Activated T-helper 1 cell treated with Interleukin-2 at 50 U/mL for 16 hours (primary cell): ENCODE results near the gene ATG7.

Experiments used
- DNase-seq: peaks from one replicate; pipeline ENCODE4 v3.0.0-alpha.2; 2020; ENCODE audit warnings: low read depth

ATG7 gene

GRCh38 chr3:11554666-11555065, 282.5 kb downstream of the ATG7 start:
- no peak for DNase-seq

GRCh38 chr3:11555211-11555782, 283.1 kb downstream of the ATG7 start:
- DNase-seq = no peak

DNA sequence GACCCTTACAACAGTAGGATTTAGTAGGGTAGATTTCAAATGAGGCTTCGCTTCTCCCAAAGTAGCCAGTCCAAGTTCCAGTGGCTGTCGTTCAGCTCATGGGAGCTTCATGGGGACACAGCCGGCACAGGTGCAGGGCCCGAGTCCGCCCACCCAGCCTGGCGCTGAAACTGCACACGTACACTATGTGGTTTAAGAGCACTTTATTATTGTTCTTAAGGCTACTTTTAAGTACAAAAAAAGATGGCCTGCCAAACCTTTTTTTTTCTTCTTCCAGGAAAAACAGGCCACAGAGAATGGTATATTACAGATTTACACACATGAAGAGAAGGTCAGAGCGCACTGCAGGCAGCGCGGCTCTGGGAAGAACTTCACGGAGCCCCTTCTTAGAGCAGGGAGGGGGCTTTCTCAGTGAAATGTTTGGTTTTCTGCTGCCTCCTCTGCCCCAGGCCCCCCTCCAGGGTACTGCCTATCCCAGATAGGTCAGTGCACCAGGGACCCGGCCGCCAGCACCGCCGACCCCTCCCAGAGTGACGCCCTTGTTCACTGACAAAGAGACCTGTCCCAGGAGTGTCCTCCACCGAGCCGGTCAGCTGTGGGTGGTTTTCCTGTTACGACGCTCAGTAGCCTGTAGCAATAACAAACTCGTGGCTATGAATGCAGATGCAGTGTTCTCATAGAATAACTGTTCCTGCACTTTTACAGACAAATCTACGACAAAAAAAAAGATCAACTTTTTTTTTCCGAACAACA, 283.9 kb downstream of the ATG7 start:
- no peak for DNase-seq

DNA sequence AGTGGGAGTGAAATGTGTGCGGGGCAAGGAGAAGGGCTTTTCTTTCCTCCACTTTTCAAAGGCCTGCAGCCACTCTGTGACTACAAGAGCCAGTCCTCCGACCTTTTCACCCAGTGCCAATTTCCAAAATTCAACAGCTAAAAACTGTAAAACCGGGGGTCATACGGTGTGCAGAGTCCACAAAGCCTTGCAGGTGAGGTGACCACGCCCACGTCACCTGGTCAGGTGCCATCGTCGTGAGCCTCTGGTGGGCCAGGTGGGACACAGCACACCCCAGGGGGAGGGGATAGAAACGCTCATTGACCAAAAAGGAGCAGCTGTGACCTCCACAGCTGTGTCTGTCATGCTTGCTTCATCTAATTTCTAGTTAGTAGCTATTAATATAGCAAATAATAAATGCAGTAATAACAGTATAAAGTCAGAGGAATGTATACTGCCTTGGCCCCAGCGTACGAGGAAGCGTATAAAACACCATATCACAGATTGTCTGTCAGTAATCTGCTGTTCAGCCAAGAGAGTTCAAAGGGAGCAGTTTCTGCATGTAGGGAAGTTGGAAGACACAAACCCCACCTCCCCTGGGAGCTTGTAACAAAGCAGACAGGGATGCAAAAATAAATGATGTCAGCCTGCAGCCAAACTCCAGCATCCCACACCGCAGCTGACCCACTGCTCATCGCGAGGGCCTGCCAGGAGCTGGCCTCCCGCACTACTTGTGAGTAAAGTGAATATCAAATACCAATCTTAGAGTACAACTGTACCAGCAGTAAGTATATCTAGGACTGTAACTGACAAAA, 284.9 kb downstream of the ATG7 start:
- DNase-seq = no peak

DNA sequence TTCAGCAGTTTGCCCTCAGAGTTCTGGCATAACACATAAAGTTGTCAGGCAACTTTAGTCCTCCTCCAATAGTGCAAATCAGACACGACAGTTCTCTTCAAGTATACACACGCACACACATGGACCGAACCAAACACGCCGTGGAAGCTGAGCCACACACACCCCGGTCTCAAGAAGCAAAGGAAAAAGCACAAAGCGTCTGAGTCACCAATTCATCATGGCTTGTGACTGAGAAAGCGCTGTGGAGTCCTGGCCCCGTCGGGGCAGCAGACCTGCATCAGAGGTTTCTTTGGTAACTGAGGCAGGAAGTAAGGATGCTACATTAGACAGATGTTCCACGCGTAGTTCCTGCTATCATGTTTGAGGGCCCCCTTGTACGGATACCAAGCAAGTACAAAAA, 285.8 kb downstream of the ATG7 start:
- no peak for DNase-seq

DNA sequence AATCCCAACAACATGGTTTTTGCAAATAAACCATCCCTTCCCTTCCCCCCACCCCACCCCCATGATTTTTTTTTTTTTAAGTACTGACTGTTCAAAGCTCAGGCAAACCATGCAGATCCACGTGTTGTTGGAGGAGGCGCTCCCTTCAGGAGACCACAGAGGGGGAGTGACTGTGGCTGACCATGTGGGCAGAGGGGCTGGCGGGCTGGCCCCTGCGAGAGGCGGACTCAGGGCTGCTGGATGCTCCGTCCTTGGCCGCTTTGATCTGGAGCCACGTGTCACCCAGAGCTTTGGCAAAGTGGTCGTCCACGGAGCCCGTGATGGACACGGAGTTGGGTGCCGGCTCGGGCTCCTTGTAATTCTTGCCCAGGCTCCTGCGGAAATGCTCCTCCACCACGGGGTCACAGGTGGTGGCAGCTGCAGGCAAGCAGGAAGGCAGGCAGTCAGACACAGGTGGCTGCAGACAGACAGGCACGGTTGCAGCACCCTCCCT, 286.3 kb downstream of the ATG7 start:
- no peak for DNase-seq

GRCh38 chr3:11558918-11559815, 287.0 kb downstream of the ATG7 start:
- DNase-seq = no peak

- DNase-seq = no peak
Observed at GRCh38 chr3:11559816-11560633, 287.8 kb downstream of the ATG7 start.

DNA sequence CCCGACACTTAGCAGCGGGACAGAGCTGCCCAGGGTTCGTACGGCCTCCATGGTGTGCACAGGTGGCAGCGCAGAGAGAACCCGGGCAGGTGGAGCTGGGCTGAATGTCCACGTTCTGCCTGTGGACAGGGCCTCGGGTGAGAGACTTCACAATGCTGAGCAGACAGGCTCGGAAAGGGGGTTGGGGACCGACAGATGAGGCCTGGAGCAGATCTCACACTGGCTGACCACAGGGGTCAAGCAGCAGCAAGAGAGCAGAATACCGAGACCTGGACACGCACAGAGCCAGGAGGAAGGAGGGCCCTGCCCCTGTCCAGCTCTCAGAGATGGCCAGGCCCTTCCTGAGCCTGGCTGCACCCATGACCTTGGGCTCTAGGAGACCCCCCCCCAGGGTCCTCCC, 288.5 kb downstream of the ATG7 start:
- no peak for DNase-seq

DNA sequence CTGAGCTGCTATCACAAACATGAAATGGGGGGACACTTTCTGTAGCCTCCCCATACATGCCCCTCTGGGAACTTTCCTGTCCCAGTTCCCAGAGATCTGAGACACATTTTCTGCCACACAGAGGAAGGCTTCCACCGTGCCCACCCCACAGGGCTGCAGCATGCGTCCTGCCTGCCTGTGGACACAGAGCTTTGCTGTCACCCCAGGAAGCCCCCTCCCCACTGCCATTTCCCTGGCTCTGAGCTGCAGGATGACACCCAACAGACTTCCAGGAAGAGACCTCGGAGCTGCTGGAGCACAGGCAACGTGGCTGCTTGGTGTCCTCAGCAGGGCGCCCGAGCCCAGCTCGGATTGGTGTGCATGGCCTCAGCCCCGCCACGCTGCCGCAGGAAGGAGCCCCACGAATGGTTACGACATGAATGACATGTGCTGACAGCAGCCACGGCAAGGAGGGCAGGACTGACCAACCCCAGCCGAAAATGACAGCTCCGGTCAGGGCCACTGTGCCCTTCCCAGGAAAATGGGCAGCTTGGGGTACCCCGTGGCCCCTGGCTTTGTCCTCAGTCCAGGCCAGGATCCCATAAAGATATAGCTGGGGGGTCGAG, 290.2 kb downstream of the ATG7 start:
- DNase-seq = no peak

DNA sequence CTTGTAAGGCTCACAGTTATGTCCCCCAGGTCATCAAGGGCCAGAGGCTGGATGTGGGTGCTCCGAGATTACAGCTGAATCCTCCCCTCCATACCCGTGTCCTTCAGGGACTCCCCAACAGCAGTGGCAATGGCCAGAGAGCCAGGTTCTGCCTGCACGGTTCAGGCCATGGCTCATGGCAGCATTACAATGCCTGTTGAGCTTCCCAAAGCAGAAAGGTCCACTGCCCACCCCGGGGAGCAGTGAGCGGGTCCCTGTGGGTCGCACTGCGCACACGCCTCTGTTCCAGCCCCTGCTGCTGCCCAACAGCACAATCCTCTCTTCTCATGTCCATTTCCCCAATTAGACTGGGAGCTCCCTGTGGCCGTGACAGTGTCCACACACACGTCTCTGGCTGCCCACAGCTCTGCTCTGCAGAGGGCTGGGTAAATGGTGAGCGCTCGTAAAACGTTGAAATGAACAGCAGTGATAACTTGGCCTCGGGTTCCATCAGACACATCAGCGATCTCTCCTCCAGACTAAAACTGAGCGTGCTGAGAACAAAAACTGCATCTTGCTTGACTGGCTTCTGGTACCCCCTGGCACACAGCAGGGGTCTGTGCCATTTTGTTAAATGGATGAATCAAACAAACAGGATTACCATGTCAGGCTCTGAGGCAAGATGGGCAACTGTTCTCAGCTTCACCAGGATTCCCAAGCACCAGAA, 291.1 kb downstream of the ATG7 start:
- DNase-seq = no peak

DNA sequence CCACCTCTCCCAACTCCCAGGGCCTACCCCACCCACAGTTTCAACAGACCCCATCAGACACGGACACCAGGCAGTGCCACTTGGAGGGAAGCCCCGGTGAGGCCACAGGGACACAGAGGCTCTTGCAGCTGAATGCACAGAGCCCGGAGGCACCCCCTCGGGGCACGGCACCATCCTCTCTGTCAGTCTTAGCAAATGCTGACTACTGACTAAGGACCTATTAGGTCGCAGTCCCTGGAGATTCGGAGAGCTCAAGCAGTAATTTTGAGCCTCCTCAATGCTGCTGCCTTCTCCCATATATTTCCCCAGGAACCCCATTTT, 291.6 kb downstream of the ATG7 start:
- DNase-seq = no peak

DNA sequence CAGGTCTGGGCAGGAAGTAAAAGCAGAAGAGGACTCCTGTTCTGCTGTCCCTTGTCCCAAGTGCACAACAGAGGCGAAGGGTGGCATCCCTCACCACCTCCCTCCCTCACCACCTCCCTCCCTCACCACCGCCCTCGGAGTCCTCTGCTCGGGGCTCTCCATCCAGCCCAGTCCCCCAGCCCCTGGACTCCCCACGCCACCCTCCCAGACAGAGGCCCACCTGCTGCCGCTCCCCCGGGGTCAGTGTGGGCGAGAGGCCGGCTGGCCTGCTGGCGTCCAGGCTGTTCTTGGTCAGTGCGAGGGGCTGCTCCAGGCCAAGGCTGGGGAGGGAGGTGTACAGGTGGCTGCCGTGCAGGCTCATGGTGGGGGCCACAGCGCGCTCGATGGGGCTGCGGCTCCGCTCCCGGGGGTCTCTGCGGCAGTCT, 292.4 kb downstream of the ATG7 start:
- no peak for DNase-seq

DNA sequence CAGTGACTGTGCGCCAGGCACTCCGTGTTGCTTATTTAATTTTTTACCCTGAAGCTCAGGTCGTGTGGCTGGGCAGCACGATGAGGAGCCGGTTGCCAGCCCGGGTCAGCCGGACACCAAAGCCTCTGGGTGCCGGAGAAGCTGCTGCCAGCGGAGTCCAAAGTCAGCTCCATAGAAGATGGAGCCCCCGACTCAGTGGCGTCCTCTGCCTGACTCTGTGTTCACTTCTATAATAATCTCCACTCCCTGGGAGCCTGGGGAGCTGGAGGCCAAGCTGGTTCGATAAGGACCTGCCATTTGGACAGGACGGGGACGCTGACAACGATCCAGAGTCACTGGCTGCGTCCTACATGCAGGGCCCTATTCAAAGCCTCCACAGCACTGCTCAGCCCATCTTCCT, 292.9 kb downstream of the ATG7 start:
- no peak for DNase-seq

GRCh38 chr3:11565492-11565891, 293.3 kb downstream of the ATG7 start:
- no peak for DNase-seq

- DNase-seq = no peak
Observed at GRCh38 chr3:11565932-11566331, 293.7 kb downstream of the ATG7 start.

- DNase-seq = no peak
Observed at GRCh38 chr3:11566478-11566877, 294.3 kb downstream of the ATG7 start.

- DNase-seq = no peak
Observed at GRCh38 chr3:11566916-11567315, 294.7 kb downstream of the ATG7 start.

DNA sequence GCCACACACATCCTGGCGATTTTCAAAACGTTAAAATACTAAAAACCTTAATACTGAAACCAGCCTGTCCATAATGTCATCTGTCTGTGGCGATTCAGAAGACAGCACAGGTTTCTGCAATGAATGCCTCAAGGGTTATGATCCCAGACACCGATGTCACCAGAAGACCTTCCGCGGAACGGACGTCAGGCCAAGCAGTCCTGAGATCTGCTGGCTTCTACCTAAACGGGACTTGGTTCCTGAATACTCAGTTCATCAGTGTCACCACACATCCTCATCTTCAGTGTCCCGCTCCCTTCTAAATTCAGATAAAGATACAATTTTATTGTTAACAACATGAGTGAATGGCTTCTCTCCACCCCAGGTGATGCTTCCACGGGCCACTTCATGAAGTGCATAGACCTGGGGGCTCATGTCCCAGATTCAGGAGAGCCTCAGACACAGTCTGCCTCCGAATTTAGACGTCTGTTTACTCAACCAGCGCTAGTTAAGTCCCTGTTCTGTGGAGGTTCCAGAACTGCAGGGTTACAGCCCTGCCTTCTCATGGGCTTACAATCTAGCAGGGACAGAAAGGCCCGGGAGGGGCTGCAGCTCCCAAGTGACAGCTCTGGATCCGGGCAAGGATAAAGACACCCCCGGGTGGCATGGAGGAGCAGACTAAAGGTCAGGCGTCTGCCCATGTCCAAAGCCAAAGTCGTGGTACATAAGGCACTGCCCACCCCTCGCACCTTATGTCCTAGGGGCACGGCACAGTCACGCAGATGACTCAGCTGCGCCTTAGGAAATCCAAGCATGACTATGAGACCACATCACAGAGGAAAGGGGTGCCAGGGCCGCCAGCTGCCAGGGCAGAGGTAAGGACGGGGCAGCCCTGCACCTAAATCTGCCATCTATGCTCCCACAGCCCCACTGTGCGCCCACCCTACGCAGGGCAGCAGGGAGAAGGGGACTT, 295.6 kb downstream of the ATG7 start:
- no peak for DNase-seq
